Measurements from ENCODE around the gene CLHC1. TPM values are rescaled to one million over a fixed set of nuclear protein-coding genes. Genes with fewer than 3 reads are reported as not detected.
A peak's percentile ranks its signal among the peaks of the same experiment; 100 is the strongest.

CLHC1 gene
- total and polyA plus RNA-seq, 2 donors (not counting 3 experiments of a cell fraction or from before 2014, with no cell fraction given) = 2.4 to 12.3 TPM

- Histone ChIP-seq H3K27me3 (ENCODE audit: control insufficient read depth in 2 of 2, insufficient read depth in 2 of 2, low read length in 2 of 2) (no peaks in the 10 kb centered on the region), H3K79me2 (ENCODE audit: control insufficient read depth, insufficient read depth, low read length) (peaks cover 41% of the 10 kb centered on the region), H2AFZ (ENCODE audit: low read depth, low read length) (no peak overlapping the region), H3K9me3 (replicated peaks; ENCODE audit: control insufficient read depth, insufficient read depth, low read length) (no peaks in the 10 kb centered on the region), H3K27ac (ENCODE audit: insufficient read depth, low read depth, low read length) (peak overlapping the region; percentile 99), H3K4me3 (replicated peaks in 1 of 3; ENCODE audit: insufficient read depth in 1 of 3, low read depth in 1 of 3, low read length in 3 of 3) (peak overlapping the region; percentile 83 to 96 (median 92)), H4K20me1 (replicated peaks; ENCODE audit: control insufficient read depth, extremely low read depth, insufficient read depth, low read length) (no peaks in the 10 kb centered on the region), H3K36me3 (ENCODE audit: control insufficient read depth in 2 of 2, extremely low read depth in 1 of 2, insufficient read depth in 2 of 2, low read length in 2 of 2) (peaks cover 12 to 33% of the 10 kb centered on the region in 2 experiments), H3K9ac (replicated peaks; ENCODE audit: extremely low read depth, insufficient read depth, low read length) (peak overlapping the region; percentile 99), H3K4me2 (ENCODE audit: insufficient read depth, low read length) (peak overlapping the region; percentile 95), H3K9me1 (replicated peaks; ENCODE audit: control insufficient read depth, extremely low read depth, insufficient read depth, low read length) (no peaks in the 10 kb centered on the region), H3K4me1 (ENCODE audit: control insufficient read depth, extremely low read depth, insufficient read depth, low read length) (peaks cover 25% of the 10 kb centered on the region)
- ChIA-PET POLR2A (no interaction called here), CTCF (no interaction called here)
- DNase-seq (ENCODE audit: low read depth, low spot score) = no peak
- no peak for FAIRE-seq
- dilution Hi-C loops (cut with MboI; ENCODE audit: extremely low pct_ligation_motif_present, low sequenced_read_pairs) = no loop called here
- BruUV-seq (replicated peaks) = no TSS peak
- intact Hi-C loops (cut with micrococcal nuclease) = loop anchor here (2.0 to 10.0 kb wide), 4 partner anchors 34 to 281 kb away; partner anchors contain the start of genes CFAP36, MTIF2 and RTN4
- no peak for TF ChIP-seq POLR2AphosphoS5 (IDR thresholded peaks at IDR 0.05; ENCODE audit: insufficient read depth, low read depth, low read length)
- no peak for TF ChIP-seq GATA2 (IDR thresholded peaks at IDR 0.05; ENCODE audit: insufficient read depth, insufficient read length, low read depth, low read length)
- TF ChIP-seq JUN (IDR thresholded peaks at IDR 0.05; ENCODE audit: borderline replicate concordance, insufficient read depth, insufficient read length, low read depth) = no peak
- no peak for TF ChIP-seq EZH2 (IDR thresholded peaks at IDR 0.05; ENCODE audit: borderline replicate concordance, low read depth, low read length, severe bottlenecking)
- TF ChIP-seq MYC (IDR thresholded peaks at IDR 0.05; ENCODE audit: low read depth, low read length) = no peak
- TF ChIP-seq FOS (IDR thresholded peaks at IDR 0.05; ENCODE audit: borderline replicate concordance, insufficient read depth, low read length) = no peak
- TF ChIP-seq MAX (IDR thresholded peaks at IDR 0.05; ENCODE audit: insufficient read depth, insufficient read length) = no peak
- TF ChIP-seq CTCF (IDR thresholded peaks at IDR 0.05; ENCODE audit: extremely low read depth in 1 of 2, insufficient read depth in 1 of 2, low read depth in 1 of 2, low read length in 2 of 2) = no peak
- TF ChIP-seq POLR2A (IDR thresholded peaks at IDR 0.05; ENCODE audit: low read depth, low read length) = no peak
These were observed 1.5 kb upstream of the CLHC1 start for GRCh38 chr2:55233658-55233940.

Measured in endothelial cell of umbilical vein (primary cell).